Measurements from ENCODE around the gene HLX. TPM values are rescaled to one million over a fixed set of nuclear protein-coding genes. Genes with fewer than 3 reads are reported as not detected.
A peak's percentile ranks its signal among the peaks of the same experiment; 100 is the strongest.

Gene HLX
- total RNA-seq, 1 donor from 2014 or later: 3.2 TPM

GRCh38 chr1:220886470-220887201, 7.4 kb downstream of the HLX start:
- no peak for DNase-seq
- ChIA-PET POLR2A (no interaction called here), CTCF (interaction anchor here (1.3 kb wide), 1 partner anchor 317 kb away, joined by 4 read pairs; no protein-coding TSS in a partner anchor)
- Mint-ChIP-seq H3K27me3 (peaks cover 47% of the 10 kb centered on the region), H3K4me1 (peaks cover 30% of the 10 kb centered on the region), H3K9me3 (no peaks in the 10 kb centered on the region), H3K4me3 (no peak overlapping the region), H3K27ac (no peak overlapping the region), H3K36me3 (ENCODE audit: low read depth) (peaks cover 25% of the 10 kb centered on the region)
- TF ChIP-seq CTCF (IDR thresholded peaks at IDR 0.05): no peak
- intact Hi-C loops (cut with micrococcal nuclease): loop anchor here (10.0 kb wide), 1 partner anchor 1712 kb away; the partner anchor contains the start of gene LYPLAL1
- no peak for ATAC-seq (ENCODE audit: low read depth)

- DNase-seq (no peak), ATAC-seq (ENCODE audit: low read depth) (no peak)
- H3K27me3 Mint-ChIP-seq: peaks cover 52% of the 10 kb centered on the region
- no peak for TF ChIP-seq CTCF (IDR thresholded peaks at IDR 0.05)
- POLR2A ChIA-PET: no interaction called here
- intact Hi-C loops (cut with micrococcal nuclease): loop anchor here (10.0 kb wide), 1 partner anchor 1712 kb away; the partner anchor contains the start of gene LYPLAL1
- peaks cover 25% of the 10 kb centered on the region for H3K36me3 Mint-ChIP-seq (ENCODE audit: low read depth)
- CTCF ChIA-PET: no interaction called here
- H3K4me1 Mint-ChIP-seq: peaks cover 32% of the 10 kb centered on the region
- no peaks in the 10 kb centered on the region for H3K9me3 Mint-ChIP-seq
- peak overlapping the region; percentile 70 for H3K4me3 Mint-ChIP-seq
- no peak overlapping the region for H3K27ac Mint-ChIP-seq
Measured at GRCh38 chr1:220887202-220887519, 7.9 kb downstream of the HLX start.

- intact Hi-C loops (cut with micrococcal nuclease): loop anchor here (10.0 kb wide), 1 partner anchor 1713 kb away; the partner anchor contains the start of gene LYPLAL1
- peak; percentile 66 for ATAC-seq (ENCODE audit: low read depth)
- H3K27ac Mint-ChIP-seq: no peak overlapping the region
- no peak for TF ChIP-seq CTCF (IDR thresholded peaks at IDR 0.05)
- H3K9me3 Mint-ChIP-seq: no peaks in the 10 kb centered on the region
- H3K36me3 Mint-ChIP-seq (ENCODE audit: low read depth): peaks cover 23% of the 10 kb centered on the region
- peaks cover 36% of the 10 kb centered on the region for H3K4me1 Mint-ChIP-seq
- ChIA-PET CTCF (no interaction called here), POLR2A (interaction anchor here (0.6 kb wide), 1 partner anchor 317 kb away, joined by 3 read pairs; no protein-coding TSS in a partner anchor)
- H3K27me3 Mint-ChIP-seq: peaks cover 58% of the 10 kb centered on the region
- DNase-seq: no peak
- H3K4me3 Mint-ChIP-seq: peak overlapping the region; percentile 70
Measured at GRCh38 chr1:220887520-220888416, 8.5 kb downstream of the HLX start.

GRCh38 chr1:220888417-220888986, 9.3 kb downstream of the HLX start:
- DNase-seq: no peak
- POLR2A ChIA-PET: no interaction called here
- CTCF ChIA-PET: no interaction called here
- no peak overlapping the region for H3K27ac Mint-ChIP-seq
- H3K36me3 Mint-ChIP-seq (ENCODE audit: low read depth): peaks cover 19% of the 10 kb centered on the region
- H3K4me1 Mint-ChIP-seq: peaks cover 43% of the 10 kb centered on the region
- H3K27me3 Mint-ChIP-seq: peaks cover 66% of the 10 kb centered on the region
- intact Hi-C loops (cut with micrococcal nuclease): loop anchor here (10.0 kb wide), 1 partner anchor 1714 kb away; the partner anchor contains the start of gene LYPLAL1
- no peak for ATAC-seq (ENCODE audit: low read depth)
- no peak for TF ChIP-seq CTCF (IDR thresholded peaks at IDR 0.05)
- no peak overlapping the region for H3K4me3 Mint-ChIP-seq
- no peaks in the 10 kb centered on the region for H3K9me3 Mint-ChIP-seq
